GM18505 (cell line): ENCODE data around the gene KXD1.

Experiments
- ATAC-seq: cut with Tn5 transposase; IDR thresholded peaks from one replicate; pipeline ENCODE4 v1.9.1; 2021; ENCODE audit not compliant: unreplicated experiment
- POLR2A ChIP-seq: IDR thresholded peaks from 4 replicates; pipeline ENCODE4 v1.6.1; 2011; ENCODE audit warnings: borderline replicate concordance; ENCODE audit not compliant: insufficient read depth, insufficient read length; ENCODE audit errors: extremely low read depth

Gene KXD1, protein sequence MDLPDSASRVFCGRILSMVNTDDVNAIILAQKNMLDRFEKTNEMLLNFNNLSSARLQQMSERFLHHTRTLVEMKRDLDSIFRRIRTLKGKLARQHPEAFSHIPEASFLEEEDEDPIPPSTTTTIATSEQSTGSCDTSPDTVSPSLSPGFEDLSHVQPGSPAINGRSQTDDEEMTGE

DNA sequence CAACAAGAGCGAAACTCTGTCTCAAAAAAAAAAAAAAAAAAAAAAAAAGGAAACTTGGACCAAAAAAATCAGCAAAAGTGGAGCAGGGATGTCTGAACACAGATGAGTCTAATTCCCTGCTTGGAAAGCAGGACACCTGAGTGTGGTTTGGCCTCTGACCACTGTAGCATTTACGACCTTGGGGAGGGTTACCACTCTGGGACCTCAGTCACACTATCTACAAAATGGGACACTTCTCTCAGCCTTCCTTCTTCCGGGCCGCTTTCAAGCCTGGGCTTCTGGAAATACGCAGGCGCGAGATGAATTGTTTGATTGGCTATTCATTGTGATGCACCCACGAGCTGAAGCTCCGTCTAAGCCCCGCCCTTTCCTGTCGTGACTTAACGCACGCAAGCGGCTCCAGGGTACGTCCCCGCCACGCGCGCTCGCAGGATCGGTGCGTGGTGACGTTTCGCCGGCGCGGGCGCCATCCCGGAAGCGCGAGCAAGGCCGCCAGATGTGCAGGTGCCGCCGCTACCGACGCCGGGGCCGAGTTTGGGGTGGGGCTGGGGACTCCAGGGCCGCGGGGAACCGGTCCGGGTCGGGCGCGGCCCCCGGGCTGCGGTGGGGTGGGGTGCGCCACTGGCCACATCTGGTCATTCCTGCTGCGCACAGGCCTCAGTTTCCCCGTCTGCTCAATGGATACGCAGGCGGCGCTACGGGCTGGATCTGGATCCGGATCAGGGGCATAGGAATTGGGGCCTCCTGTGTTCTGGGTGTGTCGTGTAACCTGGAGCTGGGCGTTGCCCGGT, at the start of gene KXD1:
TSS of gene KXD1 (plus strand) at position 460 of the 791 bp plus-strand sequence. CDS start 4,187 bp downstream, outside the sequence.
- peak; percentile 82 for ATAC-seq
- peak; percentile 89 for TF ChIP-seq POLR2A

DNA sequence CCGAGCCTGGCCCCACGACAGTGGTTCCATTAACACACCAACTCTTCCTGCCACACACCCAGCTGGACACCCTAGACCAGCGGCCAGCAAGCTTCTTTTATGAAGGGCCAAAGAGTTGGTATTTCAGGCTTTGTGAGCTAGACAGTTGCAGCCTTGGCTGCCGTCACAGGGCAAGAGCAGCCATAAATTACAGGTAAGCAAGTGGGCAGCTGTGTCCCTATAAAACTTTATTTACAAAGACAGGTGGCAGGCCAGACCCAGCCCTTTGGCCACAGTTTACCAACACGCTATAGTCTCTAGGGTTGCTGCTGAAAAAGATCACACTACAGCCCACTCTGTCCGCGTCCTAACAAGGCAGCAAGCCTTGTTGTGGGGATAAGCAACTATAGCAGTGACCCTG, 49.1 kb upstream of the KXD1 start:
- no peak for TF ChIP-seq POLR2A
- ATAC-seq, result no peak

DNA sequence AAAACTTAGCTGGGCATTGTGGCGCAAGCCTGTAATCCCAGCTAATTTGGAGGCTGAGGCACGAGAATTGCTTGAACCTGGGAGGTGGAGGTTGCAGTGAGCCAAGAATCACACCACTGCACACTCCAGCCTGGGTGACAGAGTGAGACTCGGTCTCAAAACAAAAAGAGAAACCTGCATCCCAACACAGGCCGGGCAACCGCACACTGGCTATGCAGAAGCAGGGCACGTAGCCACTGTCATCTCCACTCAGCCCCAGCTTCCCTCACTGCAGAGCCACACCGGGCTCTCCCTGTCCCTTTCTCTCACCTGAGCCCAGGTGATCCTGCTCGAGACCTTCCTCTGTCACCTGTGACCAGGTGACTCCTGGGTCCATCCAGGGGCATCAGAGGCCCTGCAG, 47.5 kb upstream of the KXD1 start:
- no peak for TF ChIP-seq POLR2A
- ATAC-seq, result no peak

DNA sequence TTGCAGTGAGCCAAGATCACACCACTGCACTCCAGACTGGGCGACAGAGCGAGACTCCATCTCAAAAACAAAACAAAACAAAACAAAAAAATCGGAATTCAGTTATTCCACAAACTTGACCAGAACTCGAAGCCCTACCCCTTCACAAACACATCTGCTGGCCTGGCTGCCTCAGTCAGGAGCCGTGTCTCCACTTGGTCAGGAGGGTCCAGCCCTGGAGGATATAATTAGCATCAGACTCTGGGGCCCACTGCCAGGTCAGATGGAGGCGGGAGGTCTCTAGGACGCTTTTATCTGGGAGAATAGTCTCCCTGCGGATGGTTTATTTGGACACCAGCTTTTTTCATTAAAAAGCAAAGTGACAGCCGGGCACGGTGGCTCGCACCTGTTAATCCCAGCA, 43.8 kb upstream of the KXD1 start:
- TF ChIP-seq POLR2A, result no peak
- no peak for ATAC-seq

DNA sequence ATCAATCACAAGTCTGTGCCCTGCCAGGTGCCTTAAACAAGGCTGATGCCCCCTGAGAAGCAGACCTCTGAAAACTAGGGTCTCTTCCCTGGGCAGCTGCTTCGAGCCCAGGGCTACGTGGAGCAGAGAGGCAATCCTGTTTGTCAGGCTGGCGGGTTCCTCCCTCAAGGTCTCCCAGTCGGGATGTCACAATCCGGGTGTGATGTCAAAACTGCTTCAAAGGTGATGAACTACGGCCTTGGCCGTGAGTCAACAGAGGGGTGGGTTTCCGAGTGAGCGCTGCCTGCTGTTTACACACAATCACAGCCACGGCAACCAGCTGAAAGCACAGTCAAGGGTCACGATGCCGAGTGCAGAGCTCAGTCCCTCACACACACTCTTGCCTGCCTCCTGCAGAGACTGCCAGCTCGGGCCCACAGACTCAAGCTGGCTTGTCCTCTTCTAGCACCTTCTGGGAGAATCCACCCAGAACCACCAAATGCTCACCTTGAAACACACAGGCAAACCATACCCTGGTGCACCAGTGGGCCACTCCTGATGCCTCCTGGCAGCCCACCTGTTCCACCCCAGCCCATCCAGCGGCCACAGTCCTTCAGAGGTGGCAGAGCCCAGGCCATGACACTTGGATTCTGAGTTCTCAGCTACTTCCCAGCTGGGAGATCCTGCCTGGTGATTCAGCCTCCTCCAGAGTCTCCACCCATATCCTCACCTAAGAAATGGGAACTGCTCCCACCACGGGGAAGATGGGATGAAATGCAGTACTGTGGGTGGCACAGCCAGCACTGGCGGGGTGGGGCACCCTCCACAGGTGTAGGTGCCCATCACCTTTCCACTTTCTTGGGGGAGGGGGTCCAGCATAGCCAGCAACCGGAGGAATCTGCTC, 42.6 kb upstream of the KXD1 start:
- ATAC-seq, result no peak
- no peak for TF ChIP-seq POLR2A

DNA sequence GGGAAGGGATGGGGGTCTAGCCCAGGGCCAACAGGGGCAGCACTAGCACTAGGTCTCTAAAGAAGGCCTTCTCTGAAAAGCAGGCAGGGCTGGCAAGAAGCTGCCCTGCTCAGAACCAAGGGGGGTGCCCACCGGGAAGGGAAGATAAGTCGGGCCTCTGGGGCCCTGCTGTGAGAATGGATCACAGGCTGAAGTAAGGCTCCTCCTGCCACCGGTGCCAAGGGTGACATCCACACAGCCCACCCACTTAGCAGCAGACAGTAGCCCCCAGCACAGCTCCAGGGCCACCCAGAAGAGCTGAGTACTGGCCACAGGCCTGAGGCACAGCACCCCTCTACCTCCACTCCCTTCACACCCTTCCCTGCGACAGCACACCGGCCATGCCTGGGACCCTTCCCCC, 41.7 kb upstream of the KXD1 start:
- no peak for TF ChIP-seq POLR2A
- no peak for ATAC-seq

DNA sequence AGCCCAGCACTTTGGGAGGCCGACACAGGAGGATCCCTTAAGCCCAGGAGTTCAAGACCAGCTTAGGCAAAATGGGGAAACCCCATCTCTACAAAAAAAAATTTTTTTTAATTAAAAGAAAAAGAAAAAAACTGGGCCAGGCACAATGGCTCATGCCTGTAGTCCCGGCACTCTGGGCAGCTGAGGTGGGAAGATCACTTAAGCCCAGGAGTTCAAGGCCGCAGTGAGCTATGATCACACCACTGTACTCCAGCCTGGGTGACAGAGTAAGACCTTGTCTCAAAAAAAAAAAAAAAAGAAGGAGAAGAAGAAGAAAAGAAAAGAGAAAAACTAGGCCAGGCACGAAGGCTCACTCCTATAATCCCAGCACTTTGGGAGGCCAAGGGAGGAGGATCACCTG, 40.1 kb upstream of the KXD1 start:
- ATAC-seq, result no peak

DNA sequence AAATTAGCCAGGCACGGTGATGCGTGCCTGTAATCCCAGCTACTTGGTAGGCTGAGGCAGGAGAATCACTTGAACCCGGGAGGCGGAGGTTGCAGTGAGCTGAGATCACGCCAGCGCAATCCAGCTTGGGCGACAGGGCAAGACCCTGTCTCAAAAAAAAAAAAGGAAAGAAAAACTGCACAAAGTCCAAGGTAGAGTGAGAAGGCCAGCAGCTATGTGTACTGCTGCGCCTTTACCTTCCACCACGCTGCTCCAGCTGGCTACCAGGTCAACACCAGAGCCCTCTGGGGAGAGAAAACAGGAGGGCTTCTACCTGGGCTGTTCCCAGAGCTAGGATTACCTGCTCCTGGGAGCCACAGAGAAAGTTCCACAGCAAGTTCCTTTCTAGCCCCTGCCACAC, 39.0 kb upstream of the KXD1 start:
- no peak for TF ChIP-seq POLR2A
- ATAC-seq, result no peak

More for the DNA sequence above, 40.1 kb upstream of the KXD1 start:
- no peak for TF ChIP-seq POLR2A

DNA sequence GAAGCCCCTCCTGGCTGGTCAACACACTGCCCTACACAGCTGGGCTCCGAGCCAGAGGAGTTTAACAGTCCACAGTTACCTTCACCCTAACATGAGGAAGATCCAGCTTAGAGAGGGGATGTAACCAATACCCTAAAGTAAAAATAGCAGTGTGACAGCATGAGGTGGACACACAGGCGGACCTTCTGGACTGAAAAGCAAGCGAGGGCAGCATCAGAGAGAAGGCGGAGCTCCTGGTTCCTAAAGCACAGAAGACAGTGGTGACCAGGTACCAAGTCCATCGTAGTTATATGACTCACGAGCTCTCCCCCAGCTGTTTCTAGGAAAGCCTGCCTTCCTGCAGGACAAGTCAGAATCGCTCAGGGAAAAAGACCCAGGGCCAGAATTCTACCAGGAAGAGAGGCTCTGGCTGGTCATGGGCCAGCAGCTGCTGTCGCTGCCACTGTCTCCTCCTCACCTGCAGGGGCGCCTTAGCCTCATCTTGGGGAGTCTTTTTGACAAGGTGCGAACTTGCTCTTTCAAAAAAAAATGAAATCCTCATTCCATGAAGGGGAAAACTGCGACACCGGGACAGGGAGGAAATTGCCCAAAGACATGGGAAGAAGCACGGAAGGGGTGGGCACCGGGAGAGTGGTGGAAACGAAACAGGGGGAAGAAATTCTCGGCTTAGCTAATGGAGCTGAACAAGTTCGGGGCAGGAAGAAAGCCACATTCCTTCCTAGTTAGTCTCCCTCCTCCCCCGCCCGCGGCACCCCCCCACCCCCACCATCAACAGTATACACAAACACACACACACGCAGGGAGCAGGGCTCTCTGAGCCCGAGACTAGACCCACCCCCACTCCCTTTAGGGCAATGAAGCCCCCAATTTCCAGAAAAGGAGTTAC, 37.5 kb upstream of the KXD1 start:
- no peak for ATAC-seq
- no peak for TF ChIP-seq POLR2A

DNA sequence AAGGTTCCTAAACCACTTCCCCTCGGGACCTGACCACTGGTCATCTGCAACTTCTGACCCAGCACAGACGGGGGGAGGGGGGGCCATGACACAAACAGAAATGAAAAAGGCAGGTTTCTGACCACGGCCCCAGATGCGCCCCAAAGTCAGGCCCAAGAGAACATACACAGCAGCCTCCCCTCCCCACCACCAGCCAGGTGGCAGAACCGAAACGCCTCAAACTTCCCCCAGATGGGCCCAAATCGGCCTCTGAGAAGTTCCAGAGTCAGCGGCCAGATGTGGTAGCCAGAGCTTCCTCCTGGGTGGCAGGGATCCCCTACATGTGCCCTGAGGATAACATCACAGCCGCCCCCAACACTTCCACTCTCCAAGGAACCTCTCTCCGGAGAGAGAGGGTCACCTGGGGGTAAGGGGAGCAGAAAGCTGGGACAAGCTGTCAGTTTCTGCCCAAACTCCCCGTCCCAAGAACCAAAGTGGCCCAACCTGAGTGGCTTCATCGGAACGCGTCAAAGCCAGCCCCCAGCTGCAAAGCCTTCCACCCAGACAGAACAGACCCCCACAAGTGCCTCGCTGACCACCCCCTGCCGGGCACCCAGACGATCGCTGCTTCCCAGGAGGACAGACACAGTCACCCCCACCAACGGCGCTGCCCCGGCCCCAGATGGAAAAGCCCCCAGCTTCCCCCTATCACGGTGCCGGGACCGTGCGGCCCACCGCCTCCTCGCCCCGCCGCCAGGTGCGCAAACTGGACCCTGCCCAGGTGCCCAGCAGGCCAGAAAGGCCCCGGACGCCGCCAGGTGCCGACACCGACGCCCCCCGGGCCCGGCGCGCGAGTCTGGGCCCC, 36.6 kb upstream of the KXD1 start:
- ATAC-seq, result peak; percentile 1
- TF ChIP-seq POLR2A, result peak; percentile 49

DNA sequence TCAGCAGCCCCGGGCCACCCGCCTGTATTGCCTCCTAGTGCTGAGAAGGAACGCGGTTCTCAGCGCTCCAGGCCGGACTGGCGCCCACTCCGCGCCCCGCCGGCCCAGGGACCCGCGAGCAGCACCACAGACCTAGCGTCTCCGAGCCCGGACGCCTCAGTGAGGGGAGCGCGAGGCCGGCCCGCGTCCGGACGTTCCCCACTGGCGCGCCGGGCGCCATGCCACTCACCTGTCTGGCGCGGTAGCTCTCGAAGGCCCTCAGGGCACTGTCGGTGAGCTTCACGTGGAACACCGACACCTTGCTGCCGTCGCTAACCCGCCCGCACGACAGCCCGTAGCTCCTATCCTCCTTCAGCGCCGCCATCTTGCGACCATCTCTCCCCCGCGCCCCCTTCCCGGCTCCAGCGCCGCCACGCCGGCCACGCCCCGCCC, 36.0 kb upstream of the KXD1 start, which contains the start of gene ELL:
TSS of gene ELL (minus strand) at position 379 of the 432 bp plus-strand sequence. CDS start at position 364, 15 bp downstream.
- TF ChIP-seq POLR2A, result peak; percentile 94
- ATAC-seq, result peak; percentile 9
